ENCODE results near the gene TCIRG1.

- no peak for TF ChIP-seq CTCF (IDR thresholded peaks at IDR 0.05)
- no peak for TF ChIP-seq POLR2A (IDR thresholded peaks at IDR 0.05)
Observed at GRCh38 chr11:68036141-68036716, 2.6 kb upstream of the TCIRG1 start.

Data from lower leg skin (tissue), 3 donors.